ENCODE measurements around the gene PPP1R9B. TPM values are rescaled to one million over a fixed set of nuclear protein-coding genes. Genes with fewer than 3 reads are reported as not detected.

PPP1R9B gene
- total and polyA plus RNA-seq, 2 of the 8 experiments (the other 6 are each of a cell fraction or from before 2014, with no cell fraction given) = 5.2 to 13.1 TPM

GRCh38 chr17:50148226-50149090, 2.0 kb downstream of the PPP1R9B start (continued):
- TF ChIP-seq NRF1 (IDR thresholded peaks at IDR 0.05; ENCODE audit: low read depth, low read length) (no peak), CHD2 (IDR thresholded peaks at IDR 0.05; ENCODE audit: low read length) (no peak), RBBP5 (IDR thresholded peaks at IDR 0.05; ENCODE audit: borderline replicate concordance, low read depth, low read length) (no peak), TAF1 (IDR thresholded peaks at IDR 0.05; ENCODE audit: low read depth, low read length) (no peak), CTBP2 (IDR thresholded peaks at IDR 0.05; ENCODE audit: borderline replicate concordance, insufficient read depth, insufficient read length, low read length) (no peak), GABPA (IDR thresholded peaks at IDR 0.05; ENCODE audit: borderline replicate concordance, insufficient read depth, low read length) (no peak), CREB1 (IDR thresholded peaks at IDR 0.05) (no peak), JUND (IDR thresholded peaks at IDR 0.05; ENCODE audit: low read length) (no peak), EP300 (IDR thresholded peaks at IDR 0.05; ENCODE audit: borderline replicate concordance in 1 of 2, low read depth in 2 of 2, low read length in 2 of 2) (no peak), BACH1 (IDR thresholded peaks at IDR 0.05; ENCODE audit: low read length) (peak; percentile 31; the same call in 1 of the 2 replicates), BRCA1 (IDR thresholded peaks at IDR 0.05; ENCODE audit: low read depth, low read length) (no peak), SIN3A (conservative IDR thresholded peaks at IDR 0.05 in 1 of 2, IDR thresholded peaks at IDR 0.05 in 1 of 2; ENCODE audit: low read depth in 1 of 2, low read length in 2 of 2) (peak; percentile 71 to 81; a peak in 3 of 4 replicates), CEBPB (IDR thresholded peaks at IDR 0.05; ENCODE audit: low read depth, low read length) (no peak), GTF2F1 (IDR thresholded peaks at IDR 0.05; ENCODE audit: borderline replicate concordance, low read depth, low read length) (no peak), USF2 (IDR thresholded peaks at IDR 0.05; ENCODE audit: low read length) (peak; percentile 19; the same call in 1 of the 2 replicates), SP1 (IDR thresholded peaks at IDR 0.05; ENCODE audit: low read depth, low read length) (no peak), SIRT6 (IDR thresholded peaks at IDR 0.05; ENCODE audit: low read length) (no peak), FOSL1 (IDR thresholded peaks at IDR 0.05; ENCODE audit: insufficient read depth, low read depth, low read length) (no peak), NANOG (IDR thresholded peaks at IDR 0.05; ENCODE audit: insufficient read depth, low read depth, low read length, poor library complexity, severe bottlenecking) (no peak), ZNF274 (IDR thresholded peaks at IDR 0.05; ENCODE audit: borderline replicate concordance, extremely low read depth, low read length) (no peak), SRF (IDR thresholded peaks at IDR 0.05; ENCODE audit: low read depth, low read length) (no peak)
- TF ChIP-seq, protein P1, sequence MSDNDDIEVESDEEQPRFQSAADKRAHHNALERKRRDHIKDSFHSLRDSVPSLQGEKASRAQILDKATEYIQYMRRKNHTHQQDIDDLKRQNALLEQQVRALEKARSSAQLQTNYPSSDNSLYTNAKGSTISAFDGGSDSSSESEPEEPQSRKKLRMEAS (IDR thresholded peaks at IDR 0.05) = 0 out of 2 replicates have a peak, but pooled peaks have one; percentile 35
